GM23338 (cell line): Measurements from ENCODE around the gene CSF1R.

ENCODE experiments used
- CREB1 ChIP-seq: fragments of 250-450 bp; sonication (Bioruptor Pico); IDR thresholded peaks from 2 replicates; pipeline ENCODE4 v1.5.0; 2020; ENCODE audit warnings: low read depth, mild to moderate bottlenecking, moderate library complexity
- CTCF ChIP-seq, 2 experiments: fragments of 200-600 bp in 1 of 2; sonication (generic) in 1 of 2; conservative IDR thresholded peaks; 2 replicates each; pipeline versions ENCODE4 v1.5.1 to v1.6.1; 2016 to 2017; ENCODE audit warnings: antibody characterized with exemption in 2 of 2, low read depth in 2 of 2, mild to moderate bottlenecking in 2 of 2, moderate library complexity in 1 of 2
- ETS1 ChIP-seq: IDR thresholded peaks from 2 replicates; pipeline ENCODE4 v1.6.1; 2016; ENCODE audit warnings: antibody characterized with exemption
- EZH2 ChIP-seq: fragments of 200-600 bp; sonication (generic); IDR thresholded peaks from one replicate; pipeline ENCODE4 v1.8.0; 2017; ENCODE audit warnings: antibody characterized with exemption, mild to moderate bottlenecking, low read depth; ENCODE audit not compliant: unreplicated experiment
- EZH2phosphoT487 ChIP-seq: fragments of 200-600 bp; sonication (generic); IDR thresholded peaks from one replicate; pipeline ENCODE4 v1.8.1; 2018; ENCODE audit warnings: antibody characterized with exemption; ENCODE audit not compliant: unreplicated experiment
- JUNB ChIP-seq: IDR thresholded peaks from one replicate; pipeline ENCODE4 v1.6.1; 2016; ENCODE audit warnings: antibody characterized with exemption; ENCODE audit not compliant: unreplicated experiment
- POLR2AphosphoS5 ChIP-seq: IDR thresholded peaks from 2 replicates; pipeline ENCODE4 v1.6.1; 2016; ENCODE audit warnings: antibody characterized with exemption, low read depth
- REST ChIP-seq: IDR thresholded peaks from one replicate; pipeline ENCODE4 v1.6.1; 2018; ENCODE audit warnings: antibody characterized with exemption; ENCODE audit not compliant: unreplicated experiment
- STAT1 ChIP-seq: IDR thresholded peaks from one replicate; pipeline ENCODE4 v1.6.1; 2016; ENCODE audit warnings: antibody characterized with exemption; ENCODE audit not compliant: unreplicated experiment

DNA sequence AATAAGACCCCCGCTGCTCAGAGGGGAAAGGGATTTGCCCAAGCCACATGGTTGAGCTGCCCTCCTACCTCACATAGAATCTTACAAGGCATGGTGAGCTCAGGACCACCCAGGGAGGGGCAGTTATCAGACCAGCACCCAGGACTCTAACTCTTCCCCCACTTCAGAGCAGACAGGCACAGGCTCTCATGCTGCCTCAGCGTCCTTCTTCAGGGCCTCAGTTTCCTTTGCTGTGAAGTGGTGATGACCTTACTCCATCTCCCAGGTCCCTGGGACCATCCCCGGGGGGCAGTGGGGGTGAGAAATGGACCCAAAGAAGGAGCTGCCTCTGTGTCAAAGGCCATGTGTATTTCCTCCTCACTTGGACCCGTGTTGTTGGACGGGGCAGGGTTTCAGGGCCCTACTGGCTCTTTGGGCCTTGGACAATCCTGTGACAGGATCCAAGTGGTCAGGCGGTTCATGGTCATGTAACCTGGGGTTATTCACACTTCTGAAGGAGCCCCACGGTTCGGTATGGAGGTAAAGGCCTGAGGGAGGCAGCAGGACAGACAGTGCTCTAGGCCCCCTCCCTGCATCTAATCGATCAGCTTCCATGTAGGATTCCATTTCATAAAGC lies 31.7 kb upstream of the CSF1R start:
- TF ChIP-seq CTCF (conservative IDR thresholded peaks at IDR 0.05; ENCODE audit: low read depth in 2 of 2) (no peak), POLR2AphosphoS5 (no peak), REST (no peak), ETS1 (no peak), JUNB (no peak), EZH2 (no peak), EZH2phosphoT487 (no peak), STAT1 (no peak), CREB1 (CRISPR knock-in tag) (no peak)
